Mammary epithelial cell (primary cell): ENCODE results near the gene TJP2.

Experiments used
- EZH2 ChIP-seq: IDR thresholded peaks from 2 replicates; pipeline ENCODE4 v1.6.1; 2012; ENCODE audit warnings: low read length, inconsistent platforms, borderline replicate concordance
- TF ChIP-seq, protein P1 (sequence below), 2 donors: IDR thresholded peaks in 1 of 2; conservative IDR thresholded peaks in 1 of 2; 2 replicates each; pipeline ENCODE4 v1.5.1; 2011 to 2012; ENCODE audit warnings: inconsistent platforms in 2 of 2, low read length in 2 of 2, mild to moderate bottlenecking in 2 of 2, control low read depth in 1 of 2, low read depth in 1 of 2; ENCODE audit not compliant: insufficient read depth in 1 of 2; ENCODE audit errors: extremely low read depth in 1 of 2

DNA sequence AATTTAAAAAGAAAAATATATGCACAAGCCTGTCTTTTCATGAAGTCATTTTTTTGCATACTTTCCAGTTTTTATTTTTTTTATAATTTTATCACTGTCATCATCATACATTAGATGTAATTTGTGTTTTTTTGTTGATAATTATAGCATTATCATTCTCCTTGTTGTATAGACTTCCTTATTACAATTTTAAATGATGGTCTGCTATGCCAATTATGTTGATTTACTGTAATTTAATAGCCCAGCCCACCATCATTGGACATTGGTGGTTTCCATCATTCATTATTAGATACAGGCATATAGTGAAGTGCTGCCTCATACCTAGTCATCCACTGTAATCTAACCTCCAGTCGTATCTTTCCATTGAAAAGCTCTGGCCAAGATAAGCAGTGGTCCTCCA is 3.8 kb upstream of the TJP2 start:
- TF ChIP-seq, protein P1, sequence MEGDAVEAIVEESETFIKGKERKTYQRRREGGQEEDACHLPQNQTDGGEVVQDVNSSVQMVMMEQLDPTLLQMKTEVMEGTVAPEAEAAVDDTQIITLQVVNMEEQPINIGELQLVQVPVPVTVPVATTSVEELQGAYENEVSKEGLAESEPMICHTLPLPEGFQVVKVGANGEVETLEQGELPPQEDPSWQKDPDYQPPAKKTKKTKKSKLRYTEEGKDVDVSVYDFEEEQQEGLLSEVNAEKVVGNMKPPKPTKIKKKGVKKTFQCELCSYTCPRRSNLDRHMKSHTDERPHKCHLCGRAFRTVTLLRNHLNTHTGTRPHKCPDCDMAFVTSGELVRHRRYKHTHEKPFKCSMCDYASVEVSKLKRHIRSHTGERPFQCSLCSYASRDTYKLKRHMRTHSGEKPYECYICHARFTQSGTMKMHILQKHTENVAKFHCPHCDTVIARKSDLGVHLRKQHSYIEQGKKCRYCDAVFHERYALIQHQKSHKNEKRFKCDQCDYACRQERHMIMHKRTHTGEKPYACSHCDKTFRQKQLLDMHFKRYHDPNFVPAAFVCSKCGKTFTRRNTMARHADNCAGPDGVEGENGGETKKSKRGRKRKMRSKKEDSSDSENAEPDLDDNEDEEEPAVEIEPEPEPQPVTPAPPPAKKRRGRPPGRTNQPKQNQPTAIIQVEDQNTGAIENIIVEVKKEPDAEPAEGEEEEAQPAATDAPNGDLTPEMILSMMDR (conservative IDR thresholded peaks at IDR 0.05 in 1 of 2, IDR thresholded peaks at IDR 0.05 in 1 of 2; ENCODE audit: extremely low read depth in 1 of 2, insufficient read depth in 1 of 2, low read depth in 1 of 2, low read length in 2 of 2), result no peak
- no peak for TF ChIP-seq EZH2
